ENCODE measurements around the gene B3GNT7. TPM values are rescaled to one million over a fixed set of nuclear protein-coding genes. Genes with fewer than 3 reads are reported as not detected.

B3GNT7 gene
- total RNA-seq, 1 donor from 2014 or later: 0.52 TPM

- Histone ChIP-seq H3K9me3 (ENCODE audit: control insufficient read depth in 3 of 3, low read length in 3 of 3) (no peaks in the 10 kb centered on the region), H3K4me3 (ENCODE audit: low read length in 3 of 3) (no peak overlapping the region), H3K4me1 (ENCODE audit: control insufficient read depth in 3 of 3, insufficient read depth in 3 of 3, low read length in 3 of 3) (no peaks in the 10 kb centered on the region), H3K27me3 (ENCODE audit: control insufficient read depth in 3 of 3, insufficient read depth in 3 of 3, low read length in 3 of 3) (no peaks in the 10 kb centered on the region), H3K36me3 (ENCODE audit: control insufficient read depth in 3 of 3, insufficient read depth in 3 of 3, low read length in 3 of 3) (no peaks in the 10 kb centered on the region), H3K9ac (ENCODE audit: low read depth in 1 of 3, low read length in 3 of 3) (no peak overlapping the region), H3K27ac (ENCODE audit: low read depth, low read length) (no peak overlapping the region)
These were observed 41.4 kb downstream of the B3GNT7 start for GRCh38 chr2:231436957-231437356.

DNA sequence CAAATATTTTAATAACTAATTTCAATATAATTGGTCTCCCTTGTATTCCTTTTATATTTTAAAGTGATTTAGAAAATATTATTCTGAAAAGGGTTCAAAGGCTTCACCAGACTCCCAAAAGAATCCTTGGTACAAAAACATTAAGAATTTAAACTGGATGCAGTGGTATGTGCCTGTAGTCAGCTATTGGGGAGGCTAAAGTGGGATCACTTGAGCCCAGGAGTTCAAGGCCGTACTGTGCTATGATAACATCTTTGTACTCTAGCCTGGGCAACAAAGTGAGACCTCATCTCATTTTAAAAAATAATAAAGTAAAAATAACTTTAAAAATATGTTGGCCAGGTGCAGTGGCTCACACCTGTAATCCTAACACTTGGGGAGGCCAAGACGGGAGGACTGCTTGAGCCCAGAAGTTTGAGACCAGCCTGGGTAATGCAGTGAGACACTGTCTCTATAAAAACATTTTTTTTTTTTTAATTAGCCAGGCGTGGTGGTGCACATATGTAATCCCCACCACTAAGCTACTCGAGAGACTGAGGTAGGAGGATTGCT, 54.1 kb downstream of the B3GNT7 start:
- H3K27ac ChIP-seq (ENCODE audit: low read depth, low read length): no peak overlapping the region
- no peak overlapping the region for H3K4me3 ChIP-seq (ENCODE audit: low read length in 3 of 3)
- H3K4me1 ChIP-seq (ENCODE audit: control insufficient read depth in 3 of 3, insufficient read depth in 3 of 3, low read length in 3 of 3): no peaks in the 10 kb centered on the region
- H3K9me3 ChIP-seq (ENCODE audit: control insufficient read depth in 3 of 3, low read length in 3 of 3): no peaks in the 10 kb centered on the region
- peaks cover 10 to 20% (median 13%) of the 10 kb centered on the region in 3 donors for H3K36me3 ChIP-seq (ENCODE audit: control insufficient read depth in 3 of 3, insufficient read depth in 3 of 3, low read length in 3 of 3)
- no peak overlapping the region for H3K9ac ChIP-seq (ENCODE audit: low read depth in 1 of 3, low read length in 3 of 3)
- H3K27me3 ChIP-seq (ENCODE audit: control insufficient read depth in 3 of 3, insufficient read depth in 3 of 3, low read length in 3 of 3): no peaks in the 10 kb centered on the region

- Histone ChIP-seq H3K27me3 (ENCODE audit: control insufficient read depth in 3 of 3, insufficient read depth in 3 of 3, low read length in 3 of 3) (no peaks in the 10 kb centered on the region), H3K9me3 (ENCODE audit: control insufficient read depth in 3 of 3, low read length in 3 of 3) (no peaks in the 10 kb centered on the region), H3K36me3 (ENCODE audit: control insufficient read depth in 3 of 3, insufficient read depth in 3 of 3, low read length in 3 of 3) (peaks cover 18 to 28% (median 22%) of the 10 kb centered on the region in 3 donors), H3K4me3 (ENCODE audit: low read length in 3 of 3) (no peak overlapping the region), H3K9ac (ENCODE audit: low read depth in 1 of 3, low read length in 3 of 3) (no peak overlapping the region), H3K4me1 (ENCODE audit: control insufficient read depth in 3 of 3, insufficient read depth in 3 of 3, low read length in 3 of 3) (no peaks in the 10 kb centered on the region), H3K27ac (ENCODE audit: low read depth, low read length) (no peak overlapping the region)
These were observed 55.1 kb downstream of the B3GNT7 start for GRCh38 chr2:231450548-231450989.

Small RNA genes lying within 50 kb of the gene (small RNA-seq; reads per million reads assigned to genes)
- not detected for gene MIR4777

Other genes starting within 250 kb of the B3GNT7 start
- 6.8 TPM for gene ARMC9, start 197.1 kb upstream of the B3GNT7 start, total RNA-seq
- gene NCL, start 68.8 kb downstream of the B3GNT7 start, total RNA-seq: 110 TPM
- 0.52 TPM for gene NMUR1, start 134.7 kb downstream of the B3GNT7 start, total RNA-seq
- not detected for gene TEX44, start 197.2 kb downstream of the B3GNT7 start, total RNA-seq